GM12878 (cell line): ENCODE data around the gene TGIF2. TPM values are rescaled to one million over a fixed set of nuclear protein-coding genes. Genes with fewer than 3 reads are reported as not detected.

Experiments
- ASH2L ChIP-seq: fragments of 300-600, 200-600 bp; sonication (generic); IDR thresholded peaks from 2 replicates; pipeline ENCODE4 v1.6.1; 2017; ENCODE audit warnings: low read depth, mild to moderate bottlenecking, borderline replicate concordance
- CREM ChIP-seq: IDR thresholded peaks from 2 replicates; pipeline ENCODE4 v1.6.1; 2014; ENCODE audit warnings: antibody characterized with exemption, low read depth
- CUX1 ChIP-seq: IDR thresholded peaks from 2 replicates; pipeline ENCODE4 v1.6.1; 2012; ENCODE audit warnings: improper control_type of control experiment, low read depth, low read length; ENCODE audit not compliant: insufficient replicate concordance
- ETV6 ChIP-seq, 2 experiments: fragments of 450-650 bp in 1 of 2; IDR thresholded peaks in 1 of 2; conservative IDR thresholded peaks in 1 of 2; 2 replicates each; pipeline ENCODE4 v1.6.1; 2014; ENCODE audit warnings: antibody characterized with exemption in 1 of 2, borderline replicate concordance in 1 of 2, low read depth in 1 of 2, mild to moderate bottlenecking in 1 of 2, moderate library complexity in 1 of 2
- IKZF1 ChIP-seq: fragments of 450-650 bp; conservative IDR thresholded peaks from 2 replicates; pipeline ENCODE4 v1.6.1; 2017; ENCODE audit warnings: antibody characterized with exemption, mild to moderate bottlenecking
- MTA2 ChIP-seq: fragments of 450-650 bp; IDR thresholded peaks from 2 replicates; pipeline ENCODE4 v1.6.1; 2016; ENCODE audit warnings: low read depth, mild to moderate bottlenecking, moderate library complexity
- MXI1 ChIP-seq: fragments of 150-350 bp; IDR thresholded peaks from 2 replicates; pipeline ENCODE4 v1.6.1; 2011; ENCODE audit warnings: low read depth, mild to moderate bottlenecking, inconsistent platforms, low read length, improper control_type of control experiment
- MYC ChIP-seq: IDR thresholded peaks from 2 replicates; pipeline ENCODE4 v1.6.1; 2011; ENCODE audit warnings: mild to moderate bottlenecking, low read length, moderate library complexity, inconsistent platforms; ENCODE audit not compliant: insufficient read depth, insufficient replicate concordance, insufficient read length, severe bottlenecking
- NKRF ChIP-seq: fragments of 450-650 bp; conservative IDR thresholded peaks from 2 replicates; pipeline ENCODE4 v1.6.1; 2017; ENCODE audit warnings: mild to moderate bottlenecking, moderate library complexity
- SMAD1 ChIP-seq: fragments of 450-650 bp; IDR thresholded peaks from 2 replicates; pipeline ENCODE4 v1.6.1; 2018; ENCODE audit warnings: mild to moderate bottlenecking, low read depth; ENCODE audit not compliant: partially characterized antibody
- SMAD5 ChIP-seq: IDR thresholded peaks from 2 replicates; pipeline ENCODE4 v1.6.1; 2016; ENCODE audit warnings: antibody characterized with exemption, low read depth
- SP1 ChIP-seq: IDR thresholded peaks from one replicate; pipeline ENCODE4 v1.6.1; 2011; ENCODE audit warnings: low read depth, low read length
- SPI1 ChIP-seq: IDR thresholded peaks from 2 replicates; pipeline ENCODE4 v1.6.1; 2011; ENCODE audit warnings: low read depth, mild to moderate bottlenecking, low read length, moderate library complexity, borderline replicate concordance; ENCODE audit not compliant: insufficient read depth
- STAT3 ChIP-seq: IDR thresholded peaks from 2 replicates; pipeline ENCODE4 v1.6.1; 2011; ENCODE audit warnings: low read depth, low read length, improper control_type of control experiment
- TAF1 ChIP-seq: IDR thresholded peaks from 2 replicates; pipeline ENCODE4 v1.6.1; 2011; ENCODE audit warnings: mild to moderate bottlenecking, low read depth, low read length, borderline replicate concordance
- ZBTB40 ChIP-seq: fragments of 450-650 bp; IDR thresholded peaks from 2 replicates; pipeline ENCODE4 v1.6.1; 2016; ENCODE audit warnings: mild to moderate bottlenecking, moderate library complexity, borderline replicate concordance
- polyA plus RNA-seq, 11 experiments: library from polyadenylated mRNA; depleted of rRNA in 4 of 11; unstranded in 6 of 11; stranded (reverse) in 5 of 11; fragments of >200 nt; fragmentation: Nextera tagmentation in 4 of 11; fragmentation: Illumina TruSeq in 1 of 11; extraction: Ambion mirVana in 4 of 11; extraction: Trizol in 1 of 11; gene quantifications; 1 replicate in 1 of 11; 2 replicates in 10 of 11; pipeline versions ENCODE4 v1.2.1 to v1.2.3, GENCODE V29; 2011 to 2016; ENCODE audit warnings: inconsistent platforms in 2 of 11, missing spikeins in 2 of 11, low read depth in 1 of 11
- total RNA-seq, 4 experiments: library from RNA; depleted of rRNA in 3 of 4; stranded (reverse); fragments of >200 nt in 3 of 4; fragmentation: Illumina TruSeq in 1 of 4; extraction: Trizol in 1 of 4; gene quantifications; 2 replicates each; pipeline versions ENCODE4 v1.2.1 to v1.2.3, GENCODE V29; 2013 to 2021

The TGIF2 gene
- total and polyA plus RNA-seq, 10 of the 15 experiments (the other 5 are each of a cell fraction or from before 2014, with no cell fraction given): 13.1 to 47.1 (median 36.6) TPM

- no peak for TF ChIP-seq CUX1
- TF ChIP-seq SMAD1: peak; percentile 39
- TF ChIP-seq MXI1: no peak
- TF ChIP-seq ZBTB40: peak; percentile 80
- peak; percentile 41 for TF ChIP-seq TAF1
- no peak for TF ChIP-seq ASH2L
- no peak for TF ChIP-seq MYC
- TF ChIP-seq SP1: peak; percentile 73
- peak; percentile 22; the same call in 1 of the 2 replicates for TF ChIP-seq MTA2
- no peak for TF ChIP-seq CREM
- peak; percentile 85 for TF ChIP-seq IKZF1
- TF ChIP-seq NKRF: peak; percentile 71
- no peak for TF ChIP-seq SMAD5
- peak; percentile 26; the same call in 1 of the 2 replicates for TF ChIP-seq SPI1
- TF ChIP-seq ETV6 (conservative IDR thresholded peaks at IDR 0.05 in 1 of 2, IDR thresholded peaks at IDR 0.05 in 1 of 2; ENCODE audit: borderline replicate concordance in 1 of 2, low read depth in 1 of 2): no peak
- TF ChIP-seq STAT3: no peak
These were observed at the start of gene TGIF2 (continued) for GRCh38 chr20:36573103-36573797.
